Keratinocyte (primary cell): ENCODE measurements around the gene CUL1. TPM values are rescaled to one million over a fixed set of nuclear protein-coding genes. Genes with fewer than 3 reads are reported as not detected.

Source experiments
- DNase-seq: peaks from one replicate; pipeline ENCODE4 v3.0.0-alpha.2; 2011; ENCODE audit warnings: low read depth, missing footprints, low spot score
- FAIRE-seq: peaks from 2 replicates; lab custom pipeline; 2011; peaks lifted over from hg19 to GRCh38; lab: Jason Lieb, UNC
- H2AFZ ChIP-seq: 2 replicates; pipeline ENCODE4 v1.6.0; 2012; ENCODE audit warnings: low read length, control low read depth, inconsistent platforms; ENCODE audit not compliant: control insufficient read depth
- H3K27ac ChIP-seq: 2 replicates; pipeline ENCODE4 v1.5.1; 2011; ENCODE audit warnings: low read length; ENCODE audit not compliant: control insufficient read depth, insufficient read depth
- H3K27me3 ChIP-seq: 3 replicates; pipeline ENCODE4 v1.6.0; 2011; ENCODE audit warnings: low read length; ENCODE audit not compliant: control insufficient read depth, insufficient read depth; ENCODE audit errors: extremely low read depth
- H3K36me3 ChIP-seq, 2 experiments: 2 replicates in 1 of 2; 3 replicates in 1 of 2; pipeline ENCODE4 v1.5.1; 2011; ENCODE audit warnings: low read length in 2 of 2, mild to moderate bottlenecking in 1 of 2; ENCODE audit not compliant: control insufficient read depth in 2 of 2, insufficient read depth in 2 of 2; ENCODE audit errors: extremely low read depth in 1 of 2
- H3K4me1 ChIP-seq: 3 replicates; pipeline ENCODE4 v1.5.1; 2011; ENCODE audit warnings: low read length; ENCODE audit not compliant: control insufficient read depth, insufficient read depth; ENCODE audit errors: extremely low read depth
- H3K4me2 ChIP-seq: 3 replicates; pipeline ENCODE4 v1.6.0; 2011; ENCODE audit warnings: low read depth, low read length; ENCODE audit not compliant: control insufficient read depth, insufficient read depth; ENCODE audit errors: extremely low read depth
- H3K4me3 ChIP-seq, 3 experiments: fragments of 200-600 bp in 1 of 3; sonication (generic) in 1 of 3; 2 replicates in 2 of 3; 3 replicates in 1 of 3; pipeline ENCODE4 v1.5.1; 2011 to 2016; ENCODE audit warnings: low read length in 3 of 3, mild to moderate bottlenecking in 3 of 3, control low read depth in 2 of 3, inconsistent platforms in 1 of 3, low read depth in 1 of 3, mixed read lengths in 1 of 3, mixed run types in 1 of 3, moderate library complexity in 1 of 3; ENCODE audit not compliant: control insufficient read depth in 2 of 3, insufficient read depth in 2 of 3; ENCODE audit errors: extremely low read depth in 1 of 3
- H3K79me2 ChIP-seq: 2 replicates; pipeline ENCODE4 v1.6.0; 2012; ENCODE audit warnings: low read length; ENCODE audit not compliant: control insufficient read depth, insufficient read depth
- H3K9ac ChIP-seq: 3 replicates; pipeline ENCODE4 v1.6.0; 2011; ENCODE audit warnings: low read length; ENCODE audit not compliant: control insufficient read depth, insufficient read depth; ENCODE audit errors: extremely low read depth
- H3K9me1 ChIP-seq: 3 replicates; pipeline ENCODE4 v1.6.0; 2011; ENCODE audit warnings: low read length; ENCODE audit not compliant: control insufficient read depth, insufficient read depth; ENCODE audit errors: extremely low read depth
- H3K9me3 ChIP-seq: 2 replicates; pipeline ENCODE4 v1.5.1; 2012; ENCODE audit warnings: low read depth, low read length; ENCODE audit not compliant: control insufficient read depth
- H4K20me1 ChIP-seq: 3 replicates; pipeline ENCODE4 v1.6.0; 2011; ENCODE audit warnings: low read length; ENCODE audit not compliant: control insufficient read depth, insufficient read depth; ENCODE audit errors: extremely low read depth
- EZH2 ChIP-seq: IDR thresholded peaks from one replicate; pipeline ENCODE4 v1.6.1; 2012; ENCODE audit warnings: inconsistent platforms, mild to moderate bottlenecking, low read length, moderate library complexity
- dilution Hi-C: fragments of 300-500 bp; cut with MboI; formaldehyde crosslinking; loops from one replicate; pipeline ENCODE4 v1.7.0; 2020; ENCODE audit warnings: low sequenced_read_pairs; ENCODE audit not compliant: extremely low pct_ligation_motif_present
- polyA plus RNA-seq, 5 experiments: library from polyadenylated mRNA; depleted of rRNA in 3 of 5; stranded (reverse) in 3 of 5; stranded (forward) in 1 of 5; unstranded in 1 of 5; fragments of >200 nt; gene quantifications; 1 replicate in 1 of 5; 2 replicates in 3 of 5; 3 replicates in 1 of 5; pipeline versions ENCODE4 v1.2.1 to v1.2.3, GENCODE V29; 2011 to 2012; ENCODE audit warnings: missing spikeins in 2 of 5, low read depth in 1 of 5, low replicate concordance in 1 of 5
- TF ChIP-seq, protein P1 (sequence below), 3 experiments: IDR thresholded peaks in 1 of 3; conservative IDR thresholded peaks in 1 of 3; optimal IDR thresholded peaks in 1 of 3; 2 replicates in 2 of 3; 3 replicates in 1 of 3; pipeline versions ENCODE3 to v1.5.1; 2011; ENCODE audit warnings: low read length in 3 of 3, mild to moderate bottlenecking in 3 of 3, moderate library complexity in 2 of 3, control low read depth in 1 of 3, inconsistent platforms in 1 of 3; ENCODE audit not compliant: insufficient read depth in 2 of 3; ENCODE audit errors: extremely low read depth in 1 of 3

The CUL1 gene
- polyA plus RNA-seq, 1 donor (not counting 4 experiments of a cell fraction or from before 2014, with no cell fraction given), result 55.4 TPM

DNA sequence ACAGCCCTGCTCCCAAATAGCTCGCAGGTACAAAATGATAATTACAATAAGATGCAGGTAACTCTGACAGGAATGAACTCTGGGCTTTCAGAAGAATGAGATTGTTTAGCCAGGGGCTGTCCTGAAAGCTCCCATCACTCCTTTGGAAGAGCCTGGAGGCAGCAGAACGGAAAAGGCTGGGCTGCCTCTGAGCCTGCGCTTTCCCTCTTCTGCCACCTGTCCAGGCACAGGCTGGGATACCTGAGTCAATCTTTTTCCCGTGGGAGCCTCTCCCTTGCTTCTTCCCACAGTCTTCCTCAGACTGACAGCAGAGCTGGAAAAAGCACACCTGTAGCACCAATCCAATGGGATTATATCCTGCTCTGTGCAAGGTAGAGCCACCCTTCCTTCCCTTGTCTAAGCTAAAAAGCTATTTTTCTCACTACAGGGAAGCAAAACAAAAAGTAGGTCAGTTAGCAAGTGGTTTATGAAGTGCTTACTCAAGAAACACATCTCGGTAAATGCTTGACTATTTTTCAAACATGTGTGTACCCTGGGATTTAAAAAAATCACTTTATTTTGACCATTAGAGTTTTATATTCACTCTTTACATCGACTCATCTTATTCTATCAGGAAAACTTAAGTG, 12.3 kb upstream of the CUL1 start:
- no peaks in the 10 kb centered on the region for H3K9me3 ChIP-seq
- H2AFZ ChIP-seq, result no peak overlapping the region
- H4K20me1 ChIP-seq, result no peaks in the 10 kb centered on the region
- no peak overlapping the region for H3K4me3 ChIP-seq
- DNase-seq (no peak), FAIRE-seq (no peak)
- dilution Hi-C loops, result no loop called here
- no peaks in the 10 kb centered on the region for H3K79me2 ChIP-seq
- H3K27me3 ChIP-seq, result peaks cover 3% of the 10 kb centered on the region
- no peak overlapping the region for H3K9ac ChIP-seq
- H3K9me1 ChIP-seq, result no peaks in the 10 kb centered on the region
- no peak overlapping the region for H3K27ac ChIP-seq
- no peaks in the 10 kb centered on the region for H3K36me3 ChIP-seq
- no peak for TF ChIP-seq EZH2
- TF ChIP-seq, protein P1, sequence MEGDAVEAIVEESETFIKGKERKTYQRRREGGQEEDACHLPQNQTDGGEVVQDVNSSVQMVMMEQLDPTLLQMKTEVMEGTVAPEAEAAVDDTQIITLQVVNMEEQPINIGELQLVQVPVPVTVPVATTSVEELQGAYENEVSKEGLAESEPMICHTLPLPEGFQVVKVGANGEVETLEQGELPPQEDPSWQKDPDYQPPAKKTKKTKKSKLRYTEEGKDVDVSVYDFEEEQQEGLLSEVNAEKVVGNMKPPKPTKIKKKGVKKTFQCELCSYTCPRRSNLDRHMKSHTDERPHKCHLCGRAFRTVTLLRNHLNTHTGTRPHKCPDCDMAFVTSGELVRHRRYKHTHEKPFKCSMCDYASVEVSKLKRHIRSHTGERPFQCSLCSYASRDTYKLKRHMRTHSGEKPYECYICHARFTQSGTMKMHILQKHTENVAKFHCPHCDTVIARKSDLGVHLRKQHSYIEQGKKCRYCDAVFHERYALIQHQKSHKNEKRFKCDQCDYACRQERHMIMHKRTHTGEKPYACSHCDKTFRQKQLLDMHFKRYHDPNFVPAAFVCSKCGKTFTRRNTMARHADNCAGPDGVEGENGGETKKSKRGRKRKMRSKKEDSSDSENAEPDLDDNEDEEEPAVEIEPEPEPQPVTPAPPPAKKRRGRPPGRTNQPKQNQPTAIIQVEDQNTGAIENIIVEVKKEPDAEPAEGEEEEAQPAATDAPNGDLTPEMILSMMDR (optimal IDR thresholded peaks at IDR 0.05 in 1 of 3, IDR thresholded peaks at IDR 0.05 in 1 of 3, conservative IDR thresholded peaks at IDR 0.05 in 1 of 3; ENCODE audit: extremely low read depth in 1 of 3, insufficient read depth in 2 of 3, low read length in 3 of 3), result no peak
- H3K4me2 ChIP-seq, result no peak overlapping the region
- H3K4me1 ChIP-seq, result no peaks in the 10 kb centered on the region

DNA sequence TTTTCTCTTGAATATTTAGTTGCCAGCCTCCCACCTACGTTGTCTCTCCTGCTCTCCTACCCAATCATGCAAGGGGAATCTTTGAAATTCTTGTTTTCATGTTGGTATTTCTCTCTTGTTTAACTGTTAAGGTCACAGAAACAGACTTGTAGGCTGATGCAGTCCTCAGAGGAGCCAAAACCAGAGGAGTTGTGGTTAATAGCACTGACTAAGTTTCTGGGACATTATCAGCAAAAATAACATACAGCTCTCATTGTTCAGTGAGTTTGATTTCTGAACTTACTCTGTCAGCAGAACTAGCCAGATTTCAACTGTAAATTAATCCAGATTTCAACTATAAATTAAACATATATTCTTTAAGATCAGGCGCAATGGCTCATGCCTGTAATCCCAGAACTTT, 11.1 kb upstream of the CUL1 start:
- Histone ChIP-seq H3K27me3 (peaks cover 3% of the 10 kb centered on the region), H3K27ac (no peak overlapping the region), H3K4me1 (no peaks in the 10 kb centered on the region), H3K9me3 (no peaks in the 10 kb centered on the region), H3K79me2 (no peaks in the 10 kb centered on the region), H3K36me3 (no peaks in the 10 kb centered on the region), H2AFZ (no peak overlapping the region), H3K9ac (no peak overlapping the region), H3K4me2 (no peak overlapping the region), H3K9me1 (no peaks in the 10 kb centered on the region), H4K20me1 (no peaks in the 10 kb centered on the region), H3K4me3 (no peak overlapping the region)
- dilution Hi-C loops, result no loop called here
- FAIRE-seq (no peak), DNase-seq (no peak)
- TF ChIP-seq, protein P1 (optimal IDR thresholded peaks at IDR 0.05 in 1 of 3, IDR thresholded peaks at IDR 0.05 in 1 of 3, conservative IDR thresholded peaks at IDR 0.05 in 1 of 3; ENCODE audit: extremely low read depth in 1 of 3, insufficient read depth in 2 of 3, low read length in 3 of 3), result no peak
- no peak for TF ChIP-seq EZH2
